ENCODE measurements around the gene HNRNPM.

GRCh38 chr19:8537099-8537498 is 92.3 kb downstream of the HNRNPM start:
- TF ChIP-seq CTCF (IDR thresholded peaks at IDR 0.05; ENCODE audit: low read depth, low read length) (no peak), EZH2phosphoT487 (IDR thresholded peaks at IDR 0.05; ENCODE audit: low read depth) (no peak)
